ENCODE measurements around the gene IL6.

The IL6 gene

DNA sequence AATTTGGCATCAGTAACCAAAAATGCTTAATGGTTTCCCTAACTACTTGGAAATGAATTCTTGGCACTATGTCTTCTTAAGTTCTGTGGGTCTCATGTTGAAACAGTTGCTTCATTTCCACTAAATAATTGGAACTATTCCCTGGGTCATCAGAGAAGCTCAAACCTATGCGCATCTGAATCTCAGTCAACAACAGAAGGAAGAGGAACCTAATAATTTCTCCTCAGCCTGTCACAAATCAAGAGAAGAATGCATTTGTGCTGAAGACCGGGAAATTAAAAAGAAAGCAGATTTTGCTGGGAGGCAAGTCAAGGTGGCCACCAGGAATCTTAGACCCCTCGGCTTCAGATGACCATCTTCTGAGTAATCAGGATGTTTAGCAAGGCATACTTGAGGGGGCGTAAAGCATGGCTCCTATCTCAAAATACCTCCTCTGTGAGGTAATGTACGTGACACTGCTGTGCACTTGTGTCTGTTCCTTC lies 54.3 kb downstream of the IL6 start:
- Histone ChIP-seq H3K4me3 (IDR thresholded peaks at IDR 0.05; ENCODE audit: insufficient read depth, low read depth, low read length) (no peak overlapping the region), H3K27ac (no peak overlapping the region), H3K9ac (no peak overlapping the region)

More for the DNA sequence above, 54.3 kb downstream of the IL6 start:
- H3K4me2 ChIP-seq = no peak overlapping the region
- no peaks in the 10 kb centered on the region for H4K20me1 ChIP-seq (ENCODE audit: insufficient read depth)
- H3K79me2 ChIP-seq (ENCODE audit: insufficient read depth, low read depth) = no peaks in the 10 kb centered on the region
- no peak overlapping the region for H2AFZ ChIP-seq (ENCODE audit: low read depth)
- TF ChIP-seq, protein P1, sequence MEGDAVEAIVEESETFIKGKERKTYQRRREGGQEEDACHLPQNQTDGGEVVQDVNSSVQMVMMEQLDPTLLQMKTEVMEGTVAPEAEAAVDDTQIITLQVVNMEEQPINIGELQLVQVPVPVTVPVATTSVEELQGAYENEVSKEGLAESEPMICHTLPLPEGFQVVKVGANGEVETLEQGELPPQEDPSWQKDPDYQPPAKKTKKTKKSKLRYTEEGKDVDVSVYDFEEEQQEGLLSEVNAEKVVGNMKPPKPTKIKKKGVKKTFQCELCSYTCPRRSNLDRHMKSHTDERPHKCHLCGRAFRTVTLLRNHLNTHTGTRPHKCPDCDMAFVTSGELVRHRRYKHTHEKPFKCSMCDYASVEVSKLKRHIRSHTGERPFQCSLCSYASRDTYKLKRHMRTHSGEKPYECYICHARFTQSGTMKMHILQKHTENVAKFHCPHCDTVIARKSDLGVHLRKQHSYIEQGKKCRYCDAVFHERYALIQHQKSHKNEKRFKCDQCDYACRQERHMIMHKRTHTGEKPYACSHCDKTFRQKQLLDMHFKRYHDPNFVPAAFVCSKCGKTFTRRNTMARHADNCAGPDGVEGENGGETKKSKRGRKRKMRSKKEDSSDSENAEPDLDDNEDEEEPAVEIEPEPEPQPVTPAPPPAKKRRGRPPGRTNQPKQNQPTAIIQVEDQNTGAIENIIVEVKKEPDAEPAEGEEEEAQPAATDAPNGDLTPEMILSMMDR (conservative IDR thresholded peaks at IDR 0.05; ENCODE audit: low read depth, low read length) = no peak
- H3K36me3 ChIP-seq (ENCODE audit: insufficient read depth) = no peaks in the 10 kb centered on the region
- H3K4me1 ChIP-seq (ENCODE audit: low read depth, poor library complexity, severe bottlenecking) = no peaks in the 10 kb centered on the region
- H3K27me3 ChIP-seq (ENCODE audit: insufficient read depth, low read depth) = no peaks in the 10 kb centered on the region

All from KMS-11 (cell line).